HG02571 (cell line): ENCODE data around the gene SOX5.
"Not testable (repeated sequence)": the region's sequence is repeated elsewhere in the genome, so short reads cannot be mapped to it uniquely, and the experiment has no call there.

ENCODE experiments used
- ATAC-seq: cut with Tn5 transposase; IDR thresholded peaks from one replicate; pipeline ENCODE4 v1.9.1; 2021; ENCODE audit warnings: mild to moderate bottlenecking, moderate library complexity; ENCODE audit not compliant: unreplicated experiment

The SOX5 gene

GRCh38 chr12:23909551-23909950 lies 39.9 kb downstream of the SOX5 start:
- ATAC-seq: no peak

- ATAC-seq: no peak
These were observed 43.1 kb downstream of the SOX5 start for GRCh38 chr12:23906329-23906728.

- ATAC-seq: no peak
These were observed 50.0 kb downstream of the SOX5 start for GRCh38 chr12:23899434-23899833.

GRCh38 chr12:23898121-23898520 lies 51.3 kb downstream of the SOX5 start:
- ATAC-seq: no peak

- ATAC-seq: no peak
These were observed 53.7 kb downstream of the SOX5 start for GRCh38 chr12:23895792-23896218.

- no peak for ATAC-seq
These were observed 55.9 kb downstream of the SOX5 start for GRCh38 chr12:23893611-23894010.

GRCh38 chr12:23891115-23891514 lies 58.4 kb downstream of the SOX5 start:
- ATAC-seq: no peak

GRCh38 chr12:23889069-23889440 lies 60.4 kb downstream of the SOX5 start:
- ATAC-seq: no peak

GRCh38 chr12:23888396-23889068 lies 60.9 kb downstream of the SOX5 start:
- no peak for ATAC-seq

GRCh38 chr12:23887055-23887835 lies 62.2 kb downstream of the SOX5 start:
- ATAC-seq: no peak

GRCh38 chr12:23885394-23885793 lies 64.1 kb downstream of the SOX5 start:
- ATAC-seq: no peak

- ATAC-seq: no peak
These were observed 64.6 kb downstream of the SOX5 start for GRCh38 chr12:23884909-23885308.

- ATAC-seq: no peak
These were observed 68.5 kb downstream of the SOX5 start for GRCh38 chr12:23880988-23881387.

GRCh38 chr12:23876618-23877017 lies 72.9 kb downstream of the SOX5 start:
- not testable (repeated sequence) for ATAC-seq

GRCh38 chr12:23867794-23868193 lies 81.7 kb downstream of the SOX5 start:
- ATAC-seq: no peak

- ATAC-seq: no peak
These were observed 86.8 kb downstream of the SOX5 start for GRCh38 chr12:23862701-23863100.

GRCh38 chr12:23860019-23860418 lies 89.5 kb downstream of the SOX5 start:
- no peak for ATAC-seq

- ATAC-seq: no peak
These were observed 92.3 kb downstream of the SOX5 start for GRCh38 chr12:23857178-23857577.

GRCh38 chr12:23855813-23856212 lies 93.7 kb downstream of the SOX5 start:
- ATAC-seq: no peak

- no peak for ATAC-seq
These were observed 94.9 kb downstream of the SOX5 start for GRCh38 chr12:23854598-23854997.

- ATAC-seq: no peak
These were observed 95.8 kb downstream of the SOX5 start for GRCh38 chr12:23853640-23854039.

- ATAC-seq: no peak
These were observed 97.9 kb downstream of the SOX5 start for GRCh38 chr12:23851602-23852001.
